ENCODE measurements around the gene SMYD2.

Gene SMYD2

GRCh38 chr1:214281021-214281719 lies at the start of gene SMYD2:
SMYD2 (plus strand) TSS chr1:214281159; CDS start chr1:214281255, 96 bp downstream.
- in situ Hi-C loops (cut with HindIII; ENCODE audit: low sequenced_read_pairs): no loop called here
- no peak for TF ChIP-seq CTCF (IDR thresholded peaks at IDR 0.05; ENCODE audit: low read depth, low read length)
- H3K4me3 ChIP-seq (ENCODE audit: low read depth, low read length): peak within 1 kb of the TSS; percentile 85
- peak; percentile 62 for DNase-seq (ENCODE audit: low read depth, low spot score)

- no peak for DNase-seq (ENCODE audit: low read depth, low spot score)
- H3K4me3 ChIP-seq (ENCODE audit: low read depth, low read length): no peak overlapping the region
- no peak for TF ChIP-seq CTCF (IDR thresholded peaks at IDR 0.05; ENCODE audit: low read depth, low read length)
- in situ Hi-C loops (cut with HindIII; ENCODE audit: low sequenced_read_pairs): no loop called here
These were observed 46.9 kb upstream of the SMYD2 start for GRCh38 chr1:214233856-214234634.

GRCh38 chr1:214234635-214235025 lies 46.3 kb upstream of the SMYD2 start:
- no peak for TF ChIP-seq CTCF (IDR thresholded peaks at IDR 0.05; ENCODE audit: low read depth, low read length)
- no peak overlapping the region for H3K4me3 ChIP-seq (ENCODE audit: low read depth, low read length)
- in situ Hi-C loops (cut with HindIII; ENCODE audit: low sequenced_read_pairs): no loop called here
- no peak for DNase-seq (ENCODE audit: low read depth, low spot score)

- in situ Hi-C loops (cut with HindIII; ENCODE audit: low sequenced_read_pairs): no loop called here
- no peak overlapping the region for H3K4me3 ChIP-seq (ENCODE audit: low read depth, low read length)
- DNase-seq (ENCODE audit: low read depth, low spot score): no peak
- no peak for TF ChIP-seq CTCF (IDR thresholded peaks at IDR 0.05; ENCODE audit: low read depth, low read length)
These were observed 44.5 kb upstream of the SMYD2 start for GRCh38 chr1:214236477-214236876.

- H3K4me3 ChIP-seq (ENCODE audit: low read depth, low read length): no peak overlapping the region
- DNase-seq (ENCODE audit: low read depth, low spot score): peak; percentile 24
- no peak for TF ChIP-seq CTCF (IDR thresholded peaks at IDR 0.05; ENCODE audit: low read depth, low read length)
- in situ Hi-C loops (cut with HindIII; ENCODE audit: low sequenced_read_pairs): no loop called here
These were observed 39.9 kb upstream of the SMYD2 start for GRCh38 chr1:214241060-214241459.

GRCh38 chr1:214244252-214244651 lies 36.7 kb upstream of the SMYD2 start:
- TF ChIP-seq CTCF (IDR thresholded peaks at IDR 0.05; ENCODE audit: low read depth, low read length): no peak
- no peak overlapping the region for H3K4me3 ChIP-seq (ENCODE audit: low read depth, low read length)
- in situ Hi-C loops (cut with HindIII; ENCODE audit: low sequenced_read_pairs): no loop called here
- DNase-seq (ENCODE audit: low read depth, low spot score): no peak

All from astrocyte of the spinal cord (primary cell).